NK-92 (cell line): Measurements from ENCODE around the gene S100A10.

Source experiments
- DNase-seq: peaks from one replicate; lab custom pipeline; 2025; ENCODE audit not compliant: unreplicated experiment; lab: John Stamatoyannopoulos, UW

S100A10 gene

GRCh38 chr1:151966061-151966460 is 27.6 kb downstream of the S100A10 start:
- no peak for DNase-seq

GRCh38 chr1:151964510-151964909 is 29.1 kb downstream of the S100A10 start:
- DNase-seq, result no peak

GRCh38 chr1:151963288-151963687 is 30.4 kb downstream of the S100A10 start:
- no peak for DNase-seq

- no peak for DNase-seq
Measured at GRCh38 chr1:151961833-151962232, 31.8 kb downstream of the S100A10 start.

- DNase-seq, result no peak
Measured at GRCh38 chr1:151960780-151961513, 32.7 kb downstream of the S100A10 start.

GRCh38 chr1:151958959-151959358 is 34.7 kb downstream of the S100A10 start:
- DNase-seq, result no peak

GRCh38 chr1:151956957-151957497 is 36.6 kb downstream of the S100A10 start:
- DNase-seq, result no peak

- no peak for DNase-seq
Measured at GRCh38 chr1:151953409-151954094, 40.1 kb downstream of the S100A10 start.

GRCh38 chr1:151952811-151953210 is 40.8 kb downstream of the S100A10 start:
- no peak for DNase-seq

GRCh38 chr1:151949371-151950193 is 44.1 kb downstream of the S100A10 start:
- no peak for DNase-seq

GRCh38 chr1:151948506-151948905 is 45.2 kb downstream of the S100A10 start:
- DNase-seq, result no peak

- no peak for DNase-seq
Measured at GRCh38 chr1:151947140-151947539, 46.5 kb downstream of the S100A10 start.

- DNase-seq, result peak; percentile 7
Measured at GRCh38 chr1:151945725-151946722, 47.6 kb downstream of the S100A10 start.

- no peak for DNase-seq
Measured at GRCh38 chr1:151944857-151945575, 48.6 kb downstream of the S100A10 start.

GRCh38 chr1:151944126-151944856 is 49.4 kb downstream of the S100A10 start:
- no peak for DNase-seq

GRCh38 chr1:151943591-151943990 is 50.1 kb downstream of the S100A10 start:
- DNase-seq, result no peak

- no peak for DNase-seq
Measured at GRCh38 chr1:151942882-151943281, 50.8 kb downstream of the S100A10 start.

- DNase-seq, result no peak
Measured at GRCh38 chr1:151940541-151940940, 53.1 kb downstream of the S100A10 start.

- DNase-seq, result no peak
Measured at GRCh38 chr1:151939779-151940178, 53.9 kb downstream of the S100A10 start.
